CD4-positive, alpha-beta T cell treated with Interleukin-2 at 100 ng/mL for 4 hours (primary cell): Measurements from ENCODE around the gene OR1J1.

Experiments
- DNase-seq: peaks from one replicate; pipeline ENCODE4 v3.0.0-alpha.2; 2020; ENCODE audit warnings: low spot score

Gene OR1J1

GRCh38 chr9:122445155-122445749, 32.5 kb downstream of the OR1J1 start:
- no peak for DNase-seq

- no peak for DNase-seq
Measured at GRCh38 chr9:122444041-122444733, 33.5 kb downstream of the OR1J1 start.

- no peak for DNase-seq
Measured at GRCh38 chr9:122442568-122442967, 35.2 kb downstream of the OR1J1 start.
